ENCODE data around the gene PCK2.

Gene PCK2

GRCh38 chr14:24062216-24062980 lies 31.7 kb upstream of the PCK2 start:
- no peak for DNase-seq

GRCh38 chr14:24063263-24063836 lies 30.8 kb upstream of the PCK2 start:
- no peak for DNase-seq

GRCh38 chr14:24064091-24064795 lies 29.9 kb upstream of the PCK2 start:
- no peak for DNase-seq

- no peak for DNase-seq
These were observed 29.3 kb upstream of the PCK2 start for GRCh38 chr14:24064856-24065255.

- no peak for DNase-seq
These were observed 28.7 kb upstream of the PCK2 start for GRCh38 chr14:24065408-24065807.

- no peak for DNase-seq
These were observed 27.5 kb upstream of the PCK2 start for GRCh38 chr14:24066496-24067132.

- no peak for DNase-seq
These were observed 26.7 kb upstream of the PCK2 start for GRCh38 chr14:24067133-24068082.

- DNase-seq: no peak
These were observed 25.2 kb upstream of the PCK2 start for GRCh38 chr14:24068711-24069410.

- DNase-seq: no peak
These were observed 24.7 kb upstream of the PCK2 start for GRCh38 chr14:24069411-24069735.

- no peak for DNase-seq
These were observed 23.6 kb upstream of the PCK2 start for GRCh38 chr14:24070285-24071143.

GRCh38 chr14:24071144-24071697 lies 22.9 kb upstream of the PCK2 start, which contains the start of gene CPNE6:
TSS of gene CPNE6 (plus strand) at chr14:24071562. CDS start at chr14:24072937, 1,375 bp downstream.
- no peak for DNase-seq

- no peak for DNase-seq
These were observed 22.2 kb upstream of the PCK2 start for GRCh38 chr14:24071836-24072430.

- DNase-seq: no peak
These were observed 21.7 kb upstream of the PCK2 start for GRCh38 chr14:24072436-24072835.

- no peak for DNase-seq
These were observed 20.9 kb upstream of the PCK2 start for GRCh38 chr14:24072881-24073877.

GRCh38 chr14:24074625-24075484 lies 19.3 kb upstream of the PCK2 start:
- no peak for DNase-seq

- no peak for DNase-seq
These were observed 18.4 kb upstream of the PCK2 start for GRCh38 chr14:24075485-24076301.

GRCh38 chr14:24076302-24076601 lies 17.9 kb upstream of the PCK2 start:
- DNase-seq: no peak

Data from CD4-positive, alpha-beta T cell treated with Interleukin-4 for 4 hours (primary cell).